SKM-1 treated with dmso at 0.1 percent for 144 hours (cell line): Measurements from ENCODE around the gene AGGF1.
A peak's percentile ranks its signal among the peaks of the same experiment; 100 is the strongest.
"Not testable (repeated sequence)": the region's sequence is repeated elsewhere in the genome, so short reads cannot be mapped to it uniquely, and the experiment has no call there.

Source experiments
- DNase-seq: peaks from one replicate; lab custom pipeline; 2025; ENCODE audit not compliant: unreplicated experiment; lab: John Stamatoyannopoulos, UW

Gene AGGF1

GRCh38 chr5:77030097-77031071 is at the start of gene AGGF1:
Gene AGGF1, plus strand, starts transcription at chr5:77030404. Its CDS starts 363 bp downstream, at chr5:77030767.
- DNase-seq, result peak; percentile 96

DNA sequence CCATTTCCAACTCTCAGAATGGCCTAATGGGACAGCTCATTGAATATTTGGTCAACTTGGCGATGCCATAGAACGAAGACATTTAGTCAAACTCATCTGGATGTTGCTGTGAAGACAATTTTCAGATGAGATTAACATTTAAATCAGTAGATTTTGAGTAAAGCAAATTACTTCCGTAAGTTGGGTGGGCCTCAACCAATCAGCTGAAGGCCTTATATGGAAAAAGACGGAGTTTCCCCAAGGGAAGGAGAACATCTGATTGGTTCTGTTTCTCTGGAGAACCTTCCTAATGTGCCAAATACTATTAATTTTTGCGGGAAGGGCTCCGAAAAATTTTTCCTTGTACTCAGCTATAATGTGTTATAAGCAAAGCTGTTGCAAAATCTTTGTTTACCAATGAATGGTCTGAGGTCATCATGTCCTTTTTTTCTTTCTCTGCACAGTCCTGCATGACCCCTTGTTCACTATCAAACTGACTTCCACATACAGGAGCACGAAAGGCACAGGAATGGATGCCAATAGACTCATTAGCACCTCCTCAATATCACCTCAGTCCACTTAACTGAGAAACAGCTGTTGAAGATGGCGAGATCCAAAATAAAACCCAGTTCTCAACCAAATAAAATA is 49.6 kb upstream of the AGGF1 start:
- DNase-seq, result no peak

DNA sequence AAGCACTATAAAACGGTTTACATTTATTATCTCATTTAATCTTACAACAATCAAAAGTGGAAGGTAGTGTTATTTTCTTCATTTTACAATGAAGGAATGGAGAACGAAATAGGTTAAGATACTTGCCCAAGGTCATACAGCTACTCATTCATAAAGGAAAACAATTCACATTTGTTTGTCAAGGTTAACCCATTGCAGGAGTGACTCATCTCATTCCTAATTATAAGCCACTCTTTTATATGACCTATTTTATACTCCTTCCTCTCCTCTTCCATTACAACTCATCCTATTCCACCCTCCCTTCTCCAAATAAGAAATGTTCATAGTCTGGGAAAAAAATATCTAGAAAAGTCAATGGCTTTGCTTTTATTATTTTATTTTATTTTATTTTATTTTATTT is 47.8 kb upstream of the AGGF1 start:
- DNase-seq, result no peak

- DNase-seq, result no peak
Measured at GRCh38 chr5:76983468-76983867, 46.7 kb upstream of the AGGF1 start.

- no peak for DNase-seq
Measured at GRCh38 chr5:76986825-76987526, 43.2 kb upstream of the AGGF1 start.

- DNase-seq, result peak; percentile 9
Measured at GRCh38 chr5:76990899-76991459, 39.2 kb upstream of the AGGF1 start.

DNA sequence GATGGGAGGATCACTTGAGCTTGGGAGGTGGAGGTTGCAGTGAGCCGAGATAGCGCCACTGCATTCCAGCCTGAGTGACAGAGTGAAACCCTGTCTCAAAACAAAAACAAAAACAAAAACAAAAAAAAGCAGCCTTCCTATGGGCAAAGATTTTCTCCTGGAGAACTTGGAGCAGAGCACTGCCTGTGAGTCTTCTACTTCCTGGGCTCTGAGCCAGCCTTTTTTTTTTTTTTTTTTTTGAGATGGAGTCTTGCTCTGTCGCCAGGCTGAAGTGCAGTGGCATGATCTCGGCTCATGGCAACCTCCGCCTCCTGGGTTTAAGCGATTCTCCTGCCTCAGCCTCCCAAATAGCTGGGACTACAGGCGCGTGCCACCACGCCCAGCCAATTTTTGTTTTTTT is 36.8 kb upstream of the AGGF1 start:
- not testable (repeated sequence) for DNase-seq

DNA sequence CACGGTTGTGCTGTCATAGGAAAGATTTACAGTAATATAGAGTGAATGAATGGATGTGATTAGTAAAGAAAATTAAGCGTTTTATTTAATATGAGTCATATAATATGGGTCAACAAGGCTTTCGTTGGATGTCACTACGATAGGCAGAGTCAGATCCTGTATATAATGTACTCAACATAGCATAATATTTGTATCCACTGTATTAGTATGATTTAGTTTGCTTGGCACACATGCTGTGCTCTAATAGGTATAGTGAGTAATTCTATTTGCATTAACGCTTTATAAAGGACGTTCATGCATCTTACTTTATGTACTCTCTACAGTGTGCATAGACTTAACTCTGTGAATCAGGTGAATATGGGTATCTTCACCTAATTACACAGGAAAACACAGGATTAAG is 35.9 kb upstream of the AGGF1 start:
- no peak for DNase-seq

GRCh38 chr5:76998251-76998650 is 32.0 kb upstream of the AGGF1 start:
- not testable (repeated sequence) for DNase-seq

DNA sequence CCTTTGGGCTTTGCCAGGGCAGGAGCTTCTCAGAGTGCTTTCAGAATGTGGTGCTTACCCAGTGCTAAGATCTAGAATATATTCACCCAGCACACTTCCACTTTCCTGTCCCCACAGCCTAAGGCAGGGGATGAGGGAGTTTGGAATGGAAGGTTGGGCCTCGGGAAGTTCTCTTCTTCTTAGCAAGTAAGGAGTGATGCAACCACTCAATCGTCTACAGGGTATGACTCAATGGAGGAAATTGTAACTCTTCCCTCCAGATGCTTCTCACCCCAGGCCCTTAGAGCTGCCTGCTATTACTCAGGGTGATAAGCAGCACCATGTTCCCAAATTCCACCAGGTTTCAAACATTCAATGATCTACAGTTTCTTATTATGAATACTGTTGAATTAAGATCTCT is 30.8 kb upstream of the AGGF1 start:
- peak; percentile 81 for DNase-seq

GRCh38 chr5:77003246-77003645 is 27.0 kb upstream of the AGGF1 start:
- DNase-seq, result no peak

- DNase-seq, result no peak
Measured at GRCh38 chr5:77006124-77006523, 24.1 kb upstream of the AGGF1 start.

- no peak for DNase-seq
Measured at GRCh38 chr5:77008413-77008812, 21.8 kb upstream of the AGGF1 start.

DNA sequence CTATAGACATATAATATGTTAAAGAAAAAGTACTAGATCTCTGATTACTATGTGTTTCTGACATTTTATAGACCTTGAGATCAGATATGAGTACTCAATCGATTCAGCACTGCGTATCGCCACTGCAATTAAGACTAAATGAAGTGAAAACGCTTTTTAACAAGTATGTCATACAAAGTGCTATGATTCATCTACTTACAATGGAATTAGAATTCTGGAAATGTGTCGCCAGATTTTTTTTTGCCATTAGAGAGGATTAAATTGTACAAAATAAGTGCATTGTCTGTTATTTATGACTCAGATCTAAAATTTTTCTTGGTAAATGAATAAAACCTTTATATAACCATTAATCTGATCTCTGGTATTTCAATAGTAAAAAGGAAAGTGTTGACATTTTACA is 20.0 kb upstream of the AGGF1 start:
- DNase-seq, result no peak

DNA sequence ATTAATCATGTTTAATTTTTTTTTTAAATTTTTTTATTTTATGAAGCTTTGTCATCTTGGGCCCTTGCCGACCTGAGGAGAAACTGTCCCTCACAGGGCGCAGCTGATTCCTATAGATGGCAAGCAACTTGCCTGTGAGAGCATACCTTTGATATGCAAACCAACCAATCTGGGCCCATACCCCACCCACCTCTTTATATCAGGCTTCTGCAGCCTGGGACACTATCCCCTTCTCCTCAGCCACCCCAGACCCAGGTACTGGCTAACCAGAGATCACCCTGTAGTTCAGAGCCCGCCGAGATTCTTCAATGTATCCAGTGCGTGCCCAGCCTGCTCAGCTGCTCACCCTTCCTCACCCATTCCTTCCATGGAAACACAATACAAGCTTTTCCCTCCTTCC is 18.7 kb upstream of the AGGF1 start:
- no peak for DNase-seq

- no peak for DNase-seq
Measured at GRCh38 chr5:77012601-77013000, 17.6 kb upstream of the AGGF1 start.

GRCh38 chr5:77015938-77016569 is 14.2 kb upstream of the AGGF1 start:
- DNase-seq, result peak; percentile 27

DNA sequence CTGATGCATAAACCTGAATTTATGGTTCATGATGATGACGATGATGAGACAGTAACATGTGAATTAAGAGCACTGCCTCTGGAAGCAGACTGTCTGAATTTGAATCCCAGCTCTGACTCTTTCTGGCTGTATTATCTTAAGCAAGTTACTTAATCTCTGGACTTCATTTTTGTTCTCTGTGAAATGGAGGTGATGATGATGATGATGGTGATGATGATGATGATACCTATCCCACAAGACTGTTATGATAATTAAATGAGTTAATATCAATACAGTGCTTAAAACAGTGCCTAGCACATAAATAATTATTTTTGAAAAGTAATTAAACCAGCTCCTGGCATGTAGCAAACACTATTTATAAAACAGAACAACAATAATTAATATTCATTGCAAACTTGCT is 13.2 kb upstream of the AGGF1 start:
- DNase-seq, result no peak

GRCh38 chr5:77017668-77018067 is 12.5 kb upstream of the AGGF1 start:
- no peak for DNase-seq

- DNase-seq, result no peak
Measured at GRCh38 chr5:77022511-77023417, 7.4 kb upstream of the AGGF1 start.
